ENCODE data around the gene FOXC1. TPM values are rescaled to one million over a fixed set of nuclear protein-coding genes. Genes with fewer than 3 reads are reported as not detected.

Gene FOXC1
- total RNA-seq, 1 experiment from 2014 or later = 5.9 TPM

DNA sequence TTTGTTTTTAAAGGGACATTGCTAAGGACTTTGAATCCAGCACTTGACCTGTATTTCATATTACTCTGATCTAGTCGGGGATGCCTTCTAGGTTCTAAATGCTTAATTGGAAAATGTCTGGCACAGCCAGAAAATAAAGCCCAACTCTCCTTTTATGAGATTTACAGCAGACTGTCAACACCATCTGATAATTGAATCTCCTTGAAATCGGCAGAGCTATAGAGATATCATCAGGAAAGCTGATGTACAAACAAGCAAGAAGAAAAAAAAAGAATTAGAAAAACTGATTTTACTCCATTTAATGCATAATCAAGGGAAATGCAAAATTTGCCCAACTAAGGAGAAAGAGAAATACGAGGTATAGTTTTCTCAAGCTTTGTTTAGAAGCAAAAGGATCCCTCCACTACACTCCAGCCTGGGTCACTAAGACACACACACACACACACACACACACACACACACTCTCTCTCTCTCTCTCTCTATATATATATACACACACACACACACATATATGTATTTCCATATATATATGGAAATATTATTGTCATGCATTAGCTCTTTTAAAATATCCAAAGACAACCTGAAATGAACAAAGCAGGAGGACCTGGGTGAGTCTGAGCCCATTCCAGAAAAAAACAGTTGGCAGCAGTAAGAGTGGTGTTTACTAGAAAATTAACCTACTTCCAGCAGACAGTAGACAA is 9.5 kb upstream of the FOXC1 start:
- DNase-seq (ENCODE audit: low read depth) = no peak

DNA sequence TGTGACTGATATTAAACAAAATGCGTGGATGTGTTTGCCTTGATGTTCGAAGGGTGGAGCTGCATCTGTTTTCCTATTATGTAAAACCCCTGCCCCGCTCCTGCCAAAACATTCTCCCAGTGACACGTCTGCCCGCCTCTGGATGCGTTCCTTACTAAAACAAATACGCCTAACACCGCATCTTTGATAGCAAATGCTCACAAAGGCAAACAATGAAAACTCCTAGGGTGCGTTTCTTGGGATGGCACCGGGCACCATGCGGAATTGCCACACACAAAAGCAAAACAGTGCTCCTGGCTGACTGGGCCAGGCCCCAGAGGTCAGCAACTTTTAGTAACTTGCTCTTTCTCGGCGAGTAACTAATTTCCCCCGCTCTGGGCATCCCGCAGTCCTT is 9.0 kb upstream of the FOXC1 start:
- no peak for DNase-seq (ENCODE audit: low read depth)

DNA sequence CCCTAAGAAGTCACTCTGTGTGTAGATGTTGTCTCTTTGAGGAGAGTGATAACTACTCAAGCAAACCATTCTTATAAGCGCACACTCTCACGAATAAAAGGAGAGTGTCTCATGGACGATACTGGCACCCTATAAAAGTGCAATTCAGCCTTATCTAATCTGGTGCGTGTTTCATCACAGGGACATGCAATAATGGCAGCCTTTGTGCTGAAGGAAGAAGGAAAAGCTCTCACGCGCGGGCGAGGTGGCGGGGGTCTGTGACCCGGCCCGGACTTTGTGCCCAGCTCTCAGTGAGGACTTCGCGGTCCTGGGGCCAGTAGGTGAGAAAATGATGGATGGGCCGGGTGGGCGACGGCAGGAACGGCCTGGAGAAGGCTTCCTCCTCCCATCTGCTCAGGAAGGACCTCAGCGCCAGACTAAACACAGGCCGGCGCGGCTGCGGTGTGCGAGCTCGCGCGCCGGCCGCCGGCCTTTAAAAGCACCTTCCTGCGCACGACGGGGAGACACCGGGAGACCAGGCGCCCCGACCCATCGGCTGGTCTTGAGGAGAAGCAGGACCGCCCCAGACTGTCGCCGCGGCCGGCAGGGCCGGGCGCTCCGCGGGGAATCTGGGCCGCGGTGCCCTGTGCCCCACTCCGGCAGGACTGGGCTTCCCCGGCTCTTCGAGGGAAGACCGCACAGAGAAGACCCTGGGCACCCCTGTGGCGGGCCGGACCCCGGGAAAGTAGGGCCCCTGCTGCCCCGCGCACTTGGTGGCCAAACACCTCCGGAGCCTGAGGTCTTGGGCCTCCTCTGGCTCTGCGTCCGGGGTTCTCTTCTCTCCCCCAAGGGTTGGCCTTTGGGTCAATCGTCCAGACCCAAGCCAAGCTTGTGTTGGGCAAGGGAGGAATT is 8.3 kb upstream of the FOXC1 start:
- DNase-seq (ENCODE audit: low read depth) = no peak

DNA sequence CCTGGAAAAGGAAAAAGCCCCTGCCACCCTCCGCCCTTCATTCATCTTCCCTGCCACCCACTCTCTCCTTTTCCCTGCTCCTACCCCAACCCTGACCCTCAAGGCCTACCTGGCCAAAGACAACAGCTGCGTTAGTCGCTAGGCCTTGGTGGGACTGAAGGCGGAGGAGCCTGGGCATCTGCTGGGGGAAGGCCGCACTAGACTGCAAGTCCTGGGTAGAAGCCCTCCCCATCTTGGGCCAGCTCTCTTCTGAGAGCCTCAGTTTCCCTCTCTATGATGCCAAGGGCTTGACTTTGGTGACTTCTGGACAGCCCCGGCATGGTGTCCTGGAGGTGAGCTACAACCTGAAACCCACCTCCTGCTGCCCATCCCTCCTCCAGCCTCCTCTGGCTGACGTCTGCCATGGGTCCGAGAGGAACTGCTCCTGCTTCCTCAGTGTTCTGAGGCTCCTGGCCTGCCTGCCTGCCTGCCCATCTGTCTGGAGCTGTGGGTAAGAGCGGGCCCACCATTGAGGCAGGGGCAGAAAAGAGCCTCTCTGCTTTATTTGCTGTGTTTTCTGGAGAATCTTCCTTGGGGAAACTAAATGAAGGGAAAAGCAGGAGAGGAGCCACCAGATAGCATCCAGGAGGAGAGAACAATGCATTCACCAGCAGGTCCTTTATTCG is 7.5 kb upstream of the FOXC1 start:
- DNase-seq (ENCODE audit: low read depth) = no peak

DNA sequence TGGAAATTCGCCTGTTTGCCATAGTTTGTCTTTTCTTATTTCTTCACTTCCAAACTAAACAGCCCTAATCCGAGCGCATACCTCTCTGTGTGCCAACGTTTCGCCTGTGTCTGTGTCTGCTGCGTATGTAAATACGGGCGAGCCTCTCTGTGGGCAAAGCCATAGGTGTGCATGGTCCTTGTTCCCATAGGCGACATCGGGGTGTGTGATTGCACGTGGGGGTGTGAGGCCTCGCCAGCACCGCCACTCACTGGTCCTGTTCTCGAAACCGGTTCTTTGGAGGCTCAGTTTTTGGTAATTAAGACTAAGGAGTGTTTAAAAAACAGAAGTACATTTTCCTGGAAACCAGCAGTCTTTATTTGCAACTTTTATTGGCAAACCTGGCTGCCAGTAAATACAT is 6.0 kb upstream of the FOXC1 start:
- no peak for DNase-seq (ENCODE audit: low read depth)

DNA sequence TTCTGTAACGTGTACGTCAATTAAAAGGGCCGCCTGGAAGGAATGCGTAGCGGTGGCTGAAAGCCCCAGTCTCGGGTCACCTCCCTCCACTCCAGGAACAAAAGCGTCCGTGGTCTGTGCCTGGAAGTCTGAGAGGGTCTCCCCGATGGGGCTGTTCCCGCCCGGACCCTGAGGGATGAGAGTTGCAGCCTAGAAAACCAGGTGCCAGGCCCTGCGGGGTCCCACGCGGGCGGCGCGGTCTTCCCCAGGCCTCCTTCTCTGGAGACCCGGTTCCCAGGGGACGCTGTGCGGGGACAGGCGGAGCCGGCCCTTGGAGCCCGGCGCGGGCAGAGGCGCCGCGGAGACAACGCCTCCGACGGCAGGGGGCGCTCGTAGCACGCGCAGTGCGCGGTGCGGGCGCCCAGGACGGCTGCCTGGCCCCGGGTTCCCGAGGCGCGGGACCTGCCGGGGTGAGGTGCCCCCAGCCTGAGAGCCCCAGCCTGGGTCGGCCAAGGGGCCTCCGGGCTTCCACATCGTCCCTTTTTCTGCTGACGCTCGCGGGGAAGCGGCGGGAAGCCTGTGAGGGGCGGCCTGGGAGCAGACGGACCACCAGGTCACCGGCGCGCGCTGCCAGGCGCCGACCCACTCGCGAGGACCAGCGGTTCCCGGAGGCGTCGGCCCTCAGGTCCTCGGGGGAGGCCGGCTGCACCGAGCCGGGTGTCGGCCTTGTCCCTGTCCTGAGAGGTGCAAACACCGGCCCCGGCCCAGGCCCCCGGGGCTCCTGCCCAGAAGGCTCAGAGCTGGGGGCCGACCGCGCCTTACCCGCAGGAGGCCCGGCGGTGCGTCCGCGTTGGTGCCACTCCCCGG is 5.3 kb upstream of the FOXC1 start:
- DNase-seq (ENCODE audit: low read depth) = peak; percentile 83

DNA sequence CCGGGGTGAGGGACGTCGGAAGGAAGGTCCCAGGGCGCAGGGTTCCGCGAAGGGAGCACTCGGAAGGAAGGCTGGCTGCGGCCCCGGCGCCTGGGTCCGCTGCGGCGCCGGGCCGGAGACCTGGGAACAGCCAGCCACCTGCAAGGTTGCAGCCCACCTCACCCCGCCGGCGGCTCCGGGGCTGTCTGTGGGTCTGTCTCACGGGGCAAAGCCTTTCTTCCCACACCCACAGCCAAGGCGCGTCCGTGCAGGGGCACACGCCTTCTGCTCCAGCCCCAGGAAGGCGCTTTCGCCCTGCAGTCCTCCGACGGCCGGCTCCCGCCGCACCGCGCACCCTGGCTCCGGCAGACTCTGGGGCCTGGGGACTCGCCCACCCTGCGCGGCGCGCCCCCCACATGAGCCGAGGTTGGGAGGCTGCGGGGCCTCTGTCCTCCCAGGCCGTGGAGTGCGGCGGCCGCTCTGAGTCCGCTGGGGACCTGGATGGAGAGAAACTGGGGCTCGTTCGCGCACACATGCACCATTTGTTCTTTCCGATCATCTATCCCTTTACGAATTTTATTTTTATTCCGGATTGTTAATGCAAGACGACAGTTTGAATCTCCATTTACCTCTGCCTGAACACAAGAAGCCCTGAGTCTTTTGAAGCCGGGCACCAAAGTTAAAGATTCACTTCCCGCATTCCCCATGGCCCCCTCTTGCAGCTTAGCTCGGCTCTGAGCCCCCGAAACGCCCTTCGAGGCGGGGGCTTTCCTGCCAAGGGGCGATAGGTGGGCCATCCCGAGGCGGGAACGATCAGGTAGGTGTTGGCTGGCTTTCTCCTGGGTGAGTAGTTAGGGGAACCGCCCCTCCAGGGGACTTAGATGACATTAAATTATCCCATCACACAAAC is 4.5 kb upstream of the FOXC1 start:
- DNase-seq (ENCODE audit: low read depth) = no peak

DNA sequence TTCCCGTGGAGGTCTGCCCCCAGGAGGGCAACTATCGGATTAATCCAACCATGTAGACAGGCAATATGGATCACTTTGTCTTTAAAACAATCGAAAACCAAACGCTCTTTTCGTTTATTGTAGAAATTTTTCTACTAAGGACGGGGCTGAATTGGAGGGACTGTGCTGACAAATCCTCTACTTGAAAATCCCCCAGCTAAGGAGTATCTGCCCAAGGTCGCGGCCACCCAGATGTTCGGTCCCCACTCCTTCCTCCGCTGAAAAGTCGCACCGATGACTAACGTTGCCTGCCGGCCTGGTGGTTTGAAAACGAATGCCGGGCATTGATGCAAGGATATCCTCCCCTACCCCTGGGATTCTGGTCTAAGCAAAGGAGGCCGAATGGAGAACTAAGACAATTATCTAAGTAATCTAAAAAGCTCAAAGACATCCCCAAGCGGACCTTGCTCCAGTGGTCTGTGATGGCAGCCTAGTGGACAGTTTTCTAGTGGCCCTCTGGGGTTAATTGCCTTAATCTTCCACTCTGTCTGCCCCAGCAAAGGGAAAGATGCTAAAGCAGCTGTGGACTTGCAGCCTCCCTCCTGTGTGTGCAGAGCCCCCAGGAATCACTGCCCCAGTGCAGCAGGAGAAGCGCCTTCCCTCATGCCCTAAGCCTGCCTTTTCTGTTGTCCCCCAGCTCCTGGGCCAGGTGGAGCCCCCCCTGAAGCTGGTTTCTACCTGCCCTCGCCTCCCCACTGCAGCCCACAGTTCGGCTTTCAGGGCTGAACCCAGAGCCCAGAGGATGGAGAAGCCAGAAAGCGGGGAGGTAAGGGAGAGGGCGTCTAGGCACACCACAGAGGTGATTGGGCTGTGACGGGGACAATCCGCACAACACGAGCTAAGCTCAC is 3.6 kb upstream of the FOXC1 start:
- no peak for DNase-seq (ENCODE audit: low read depth)

DNA sequence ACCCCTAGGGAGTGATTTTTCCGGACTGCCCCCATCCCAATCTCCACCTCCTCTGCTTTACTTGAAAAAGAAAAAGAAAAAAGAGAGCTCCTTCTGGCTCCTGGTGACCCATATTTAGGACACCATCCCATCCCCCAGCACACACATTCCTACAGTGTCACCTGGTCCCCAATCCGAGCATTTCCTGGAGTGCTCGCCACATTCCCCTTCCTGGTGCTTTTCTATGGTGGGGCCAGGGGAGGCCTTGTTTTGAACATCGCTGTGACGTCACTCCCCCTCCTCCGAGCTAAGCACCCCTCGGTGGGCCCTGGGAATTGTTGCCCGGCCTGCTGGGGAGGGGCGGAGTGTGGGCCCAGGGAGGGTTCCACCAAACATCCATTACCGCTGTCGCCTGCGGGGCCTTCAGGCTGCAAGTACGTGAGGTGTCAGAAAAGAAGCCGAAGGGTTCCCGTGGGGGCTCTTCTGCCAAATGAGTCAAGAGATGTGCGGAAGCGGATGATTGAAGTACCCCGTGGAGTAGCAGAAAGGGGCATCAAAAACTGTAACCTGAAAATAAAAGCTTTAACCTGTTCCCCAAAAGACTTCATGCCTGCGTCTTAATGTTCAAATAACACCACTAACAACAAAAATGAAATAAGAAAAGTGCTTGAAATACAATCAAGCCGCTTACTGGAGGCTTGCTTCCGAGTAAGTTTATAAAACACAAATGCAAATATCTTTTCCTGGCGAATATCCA is 2.8 kb upstream of the FOXC1 start:
- no peak for DNase-seq (ENCODE audit: low read depth)

DNA sequence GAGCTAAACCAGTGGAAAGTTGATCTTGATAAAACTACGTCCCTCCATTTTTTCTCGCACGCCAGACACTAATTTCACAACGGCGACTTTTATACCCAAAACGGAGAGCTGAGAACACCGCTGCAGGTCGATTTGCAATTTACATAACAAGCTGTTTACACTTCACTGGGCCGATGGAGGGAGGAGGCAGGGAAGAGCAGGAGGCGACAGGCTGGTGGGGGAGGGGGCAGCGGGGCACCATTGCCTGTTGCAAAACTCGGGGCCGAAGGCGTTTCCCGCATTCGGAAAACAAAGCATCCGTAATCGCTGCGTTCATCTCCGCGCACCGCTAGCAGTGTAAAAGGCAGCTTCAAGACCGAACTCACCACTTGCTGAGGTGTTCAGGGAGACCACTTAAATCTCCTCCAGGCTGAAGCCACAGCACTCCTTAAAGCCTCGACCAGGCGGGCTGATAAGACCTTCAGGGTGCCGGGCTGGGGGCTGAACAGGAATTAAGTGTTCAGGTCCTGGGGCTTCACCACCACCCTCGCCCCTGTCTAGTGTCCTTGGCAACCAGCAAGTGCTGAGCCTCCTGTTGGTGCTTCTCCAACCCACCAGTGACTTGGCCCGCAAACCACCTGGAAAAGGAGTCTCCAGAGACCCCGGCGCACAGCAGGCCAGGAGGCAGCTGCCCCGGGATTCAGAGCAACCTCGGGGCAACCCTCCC is 2.0 kb upstream of the FOXC1 start:
- DNase-seq (ENCODE audit: low read depth) = no peak

DNA sequence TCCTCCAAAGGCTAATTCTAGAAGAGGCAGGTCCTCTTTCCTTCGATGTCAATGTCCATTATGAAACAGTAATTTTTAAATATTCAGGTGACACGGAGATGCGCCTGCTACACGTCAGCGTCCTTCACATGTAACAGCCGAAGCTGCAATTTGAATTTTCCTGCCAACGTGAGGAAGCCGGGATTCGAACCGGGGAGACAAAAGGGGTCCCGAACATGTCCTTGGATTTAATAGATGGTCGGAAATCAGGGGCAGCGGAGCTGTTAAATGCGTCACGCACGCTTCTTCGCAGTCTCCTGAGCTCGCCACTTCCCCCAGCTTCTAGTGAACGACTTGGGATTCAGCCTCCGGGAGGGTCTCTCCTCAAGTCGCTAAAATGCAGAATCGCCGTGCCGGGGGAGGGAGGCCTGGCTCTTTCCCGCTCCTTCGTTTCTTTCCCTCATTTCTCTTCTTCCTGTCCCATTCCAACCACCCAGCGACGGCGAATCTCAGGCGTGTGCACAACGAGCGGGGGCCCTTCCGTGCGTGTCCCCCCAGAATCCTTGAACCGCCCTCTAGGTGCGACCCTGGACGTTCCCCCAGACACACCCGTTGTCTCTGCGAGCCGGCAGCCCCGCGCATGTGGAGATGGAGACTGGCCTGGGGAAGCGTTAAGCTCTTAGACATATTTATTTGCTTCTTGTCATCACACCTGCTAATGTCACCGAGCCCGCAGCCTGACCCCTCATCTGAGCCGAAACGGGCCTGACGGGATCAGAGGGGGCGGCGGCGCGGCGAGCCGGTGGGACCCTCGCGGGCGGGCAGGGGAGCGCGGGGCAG is 1.3 kb upstream of the FOXC1 start:
- no peak for DNase-seq (ENCODE audit: low read depth)

DNA sequence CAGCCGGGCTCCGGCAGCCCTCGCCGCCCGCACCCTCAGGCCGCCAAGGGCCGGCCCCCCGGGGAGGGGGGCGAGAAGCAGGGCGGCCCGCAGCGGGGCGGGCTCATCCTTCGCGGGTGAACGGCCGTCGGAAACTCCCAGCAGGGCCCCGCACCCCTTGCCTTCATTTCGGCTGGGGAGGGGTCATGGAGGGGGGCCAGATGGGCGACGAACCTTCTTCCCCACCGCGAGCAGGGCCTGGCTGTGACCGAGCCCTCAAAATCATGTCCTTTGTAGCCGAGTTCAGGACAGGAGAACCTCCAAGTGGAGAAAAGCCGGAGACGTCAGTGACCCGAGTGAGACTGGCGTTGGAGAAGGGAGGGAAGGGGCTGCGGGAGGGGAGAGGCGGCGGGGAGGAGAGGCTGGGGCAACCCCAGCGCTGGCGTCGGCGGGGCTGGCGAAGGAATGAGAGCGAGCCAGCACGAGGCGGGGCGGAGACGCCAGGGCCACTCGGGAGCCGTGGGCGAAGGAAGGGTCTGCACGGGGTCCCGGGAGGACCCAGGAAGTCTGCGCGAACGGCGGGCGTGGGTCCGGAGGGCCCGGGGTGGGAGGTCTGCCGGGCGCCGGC is 571 bp upstream of the FOXC1 start:
- DNase-seq (ENCODE audit: low read depth) = peak; percentile 69

DNA sequence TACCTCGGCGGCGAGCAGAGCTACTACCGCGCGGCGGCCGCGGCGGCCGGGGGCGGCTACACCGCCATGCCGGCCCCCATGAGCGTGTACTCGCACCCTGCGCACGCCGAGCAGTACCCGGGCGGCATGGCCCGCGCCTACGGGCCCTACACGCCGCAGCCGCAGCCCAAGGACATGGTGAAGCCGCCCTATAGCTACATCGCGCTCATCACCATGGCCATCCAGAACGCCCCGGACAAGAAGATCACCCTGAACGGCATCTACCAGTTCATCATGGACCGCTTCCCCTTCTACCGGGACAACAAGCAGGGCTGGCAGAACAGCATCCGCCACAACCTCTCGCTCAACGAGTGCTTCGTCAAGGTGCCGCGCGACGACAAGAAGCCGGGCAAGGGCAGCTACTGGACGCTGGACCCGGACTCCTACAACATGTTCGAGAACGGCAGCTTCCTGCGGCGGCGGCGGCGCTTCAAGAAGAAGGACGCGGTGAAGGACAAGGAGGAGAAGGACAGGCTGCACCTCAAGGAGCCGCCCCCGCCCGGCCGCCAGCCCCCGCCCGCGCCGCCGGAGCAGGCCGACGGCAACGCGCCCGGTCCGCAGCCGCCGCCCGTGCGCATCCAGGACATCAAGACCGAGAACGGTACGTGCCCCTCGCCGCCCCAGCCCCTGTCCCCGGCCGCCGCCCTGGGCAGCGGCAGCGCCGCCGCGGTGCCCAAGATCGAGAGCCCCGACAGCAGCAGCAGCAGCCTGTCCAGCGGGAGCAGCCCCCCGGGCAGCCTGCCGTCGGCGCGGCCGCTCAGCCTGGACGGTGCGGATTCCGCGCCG is 994 bp downstream of the FOXC1 start:
- DNase-seq (ENCODE audit: low read depth) = peak; percentile 73

DNA sequence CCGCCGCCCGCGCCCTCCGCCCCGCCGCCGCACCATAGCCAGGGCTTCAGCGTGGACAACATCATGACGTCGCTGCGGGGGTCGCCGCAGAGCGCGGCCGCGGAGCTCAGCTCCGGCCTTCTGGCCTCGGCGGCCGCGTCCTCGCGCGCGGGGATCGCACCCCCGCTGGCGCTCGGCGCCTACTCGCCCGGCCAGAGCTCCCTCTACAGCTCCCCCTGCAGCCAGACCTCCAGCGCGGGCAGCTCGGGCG is 1.5 kb downstream of the FOXC1 start:
- DNase-seq (ENCODE audit: low read depth) = peak; percentile 77

DNA sequence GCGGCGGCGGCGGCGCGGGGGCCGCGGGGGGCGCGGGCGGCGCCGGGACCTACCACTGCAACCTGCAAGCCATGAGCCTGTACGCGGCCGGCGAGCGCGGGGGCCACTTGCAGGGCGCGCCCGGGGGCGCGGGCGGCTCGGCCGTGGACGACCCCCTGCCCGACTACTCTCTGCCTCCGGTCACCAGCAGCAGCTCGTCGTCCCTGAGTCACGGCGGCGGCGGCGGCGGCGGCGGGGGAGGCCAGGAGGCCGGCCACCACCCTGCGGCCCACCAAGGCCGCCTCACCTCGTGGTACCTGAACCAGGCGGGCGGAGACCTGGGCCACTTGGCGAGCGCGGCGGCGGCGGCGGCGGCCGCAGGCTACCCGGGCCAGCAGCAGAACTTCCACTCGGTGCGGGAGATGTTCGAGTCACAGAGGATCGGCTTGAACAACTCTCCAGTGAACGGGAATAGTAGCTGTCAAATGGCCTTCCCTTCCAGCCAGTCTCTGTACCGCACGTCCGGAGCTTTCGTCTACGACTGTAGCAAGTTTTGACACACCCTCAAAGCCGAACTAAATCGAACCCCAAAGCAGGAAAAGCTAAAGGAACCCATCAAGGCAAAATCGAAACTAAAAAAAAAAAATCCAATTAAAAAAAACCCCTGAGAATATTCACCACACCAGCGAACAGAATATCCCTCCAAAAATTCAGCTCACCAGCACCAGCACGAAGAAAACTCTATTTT is 2.0 kb downstream of the FOXC1 start:
- DNase-seq (ENCODE audit: low read depth) = peak; percentile 64
